K562 (cell line): ENCODE results near the gene TMEM19. TPM values are rescaled to one million over a fixed set of nuclear protein-coding genes. Genes with fewer than 3 reads are reported as not detected.
A peak's percentile ranks its signal among the peaks of the same experiment; 100 is the strongest.

Experiments
- ARID1B ChIP-seq: fragments of 450-650 bp; IDR thresholded peaks from 2 replicates; pipeline ENCODE4 v1.6.1; 2016; ENCODE audit warnings: antibody characterized with exemption, mild to moderate bottlenecking, inconsistent platforms
- CBFA2T2 ChIP-seq: fragments of 450-650 bp; conservative IDR thresholded peaks from 2 replicates; pipeline ENCODE4 v1.6.1; 2017; ENCODE audit warnings: mild to moderate bottlenecking
- CBFA2T3 ChIP-seq: fragments of 450-650 bp; IDR thresholded peaks from 2 replicates; pipeline ENCODE4 v1.6.1; 2017
- CREM ChIP-seq: IDR thresholded peaks from 2 replicates; pipeline ENCODE4 v1.6.1; 2014; ENCODE audit warnings: antibody characterized with exemption, low read depth
- CTBP1 ChIP-seq: fragments of 450-650 bp; IDR thresholded peaks from 2 replicates; pipeline ENCODE4 v1.6.1; 2016; ENCODE audit warnings: borderline replicate concordance
- FOXA3 ChIP-seq, 2 experiments: fragments of 450-650 bp in 1 of 2; sonication (generic) in 1 of 2; formaldehyde crosslinking; IDR thresholded peaks in 1 of 2; conservative IDR thresholded peaks in 1 of 2; 2 replicates each; pipeline versions ENCODE4 v1.4.0 to v1.8.0; 2020 to 2022; ENCODE audit warnings: mild to moderate bottlenecking in 2 of 2, missing genetic modification reagents in 1 of 2
- MEIS2 ChIP-seq: fragments of 450-650 bp; IDR thresholded peaks from 2 replicates; pipeline ENCODE4 v1.6.1; 2014; ENCODE audit warnings: mild to moderate bottlenecking; ENCODE audit not compliant: partially characterized antibody
- MTA1 ChIP-seq: fragments of 450-650 bp; IDR thresholded peaks from 2 replicates; pipeline ENCODE4 v1.6.1; 2017; ENCODE audit warnings: borderline replicate concordance
- MYNN ChIP-seq, 2 experiments: sonication (generic); formaldehyde crosslinking in 1 of 2; IDR thresholded peaks; 2 replicates each; pipeline versions ENCODE4 v1.5.0 to v1.6.1; 2016 to 2020; ENCODE audit warnings: antibody characterized with exemption in 1 of 2, missing genetic modification reagents in 1 of 2
- NFIC ChIP-seq: fragments of 450-650 bp; IDR thresholded peaks from 2 replicates; pipeline ENCODE4 v1.6.1; 2017; ENCODE audit warnings: mild to moderate bottlenecking, inconsistent platforms
- PKNOX1 ChIP-seq: fragments of 450-650 bp; IDR thresholded peaks from 2 replicates; pipeline ENCODE4 v1.6.1; 2016
- SOX6 ChIP-seq: fragments of 450-650 bp; IDR thresholded peaks from 2 replicates; pipeline ENCODE4 v1.6.1; 2014; ENCODE audit warnings: mild to moderate bottlenecking
- TAL1 ChIP-seq: fragments of 450-650 bp; IDR thresholded peaks from 2 replicates; pipeline ENCODE4 v1.6.1; 2016; ENCODE audit warnings: mild to moderate bottlenecking
- TCF3 ChIP-seq: sonication (generic); formaldehyde crosslinking; IDR thresholded peaks from 2 replicates; pipeline ENCODE4 v1.4.0; 2020; ENCODE audit warnings: mild to moderate bottlenecking, missing genetic modification reagents
- TEAD4 ChIP-seq, 2 experiments: sonication (generic) in 1 of 2; formaldehyde crosslinking in 1 of 2; IDR thresholded peaks; 2 replicates each; pipeline versions ENCODE4 v1.6.1 to v1.8.0; 2012 to 2022; ENCODE audit warnings: borderline replicate concordance in 1 of 2, inconsistent platforms in 1 of 2, low read length in 1 of 2, mild to moderate bottlenecking in 1 of 2, missing genetic modification reagents in 1 of 2
- polyA plus RNA-seq, 8 experiments: library from polyadenylated mRNA; depleted of rRNA in 4 of 8; stranded (reverse) in 5 of 8; unstranded in 3 of 8; fragments of >200 nt; fragmentation: Nextera tagmentation in 2 of 8; fragmentation: Illumina TruSeq in 1 of 8; extraction: Ambion mirVana in 2 of 8; extraction: Trizol in 1 of 8; gene quantifications; 2 replicates each; pipeline versions ENCODE4 v1.2.1 to v1.2.3, GENCODE V29; 2011 to 2014; ENCODE audit warnings: inconsistent platforms in 1 of 8, missing spikeins in 1 of 8
- total RNA-seq, 7 experiments: library from RNA; depleted of rRNA in 6 of 7; stranded (reverse); fragments of >200 nt in 6 of 7; fragmentation: Illumina TruSeq in 2 of 7; extraction: Trizol in 2 of 7; gene quantifications; 2 replicates each; pipeline versions ENCODE4 v1.2.1 to v1.2.3, GENCODE V29; 2011 to 2021; ENCODE audit warnings: low replicate concordance in 1 of 7
- TF ChIP-seq, protein P1 (sequence below): sonication (generic); IDR thresholded peaks from 2 replicates; pipeline ENCODE4 v1.6.1; 2016
- TF ChIP-seq, protein P2 (sequence below): fragments of 250-450 bp; sonication (Bioruptor Pico); IDR thresholded peaks from 2 replicates; pipeline ENCODE4 v1.5.0; 2021
- TF ChIP-seq, protein P3 (sequence below): fragments of 450-650 bp; IDR thresholded peaks from 2 replicates; pipeline ENCODE4 v1.6.1; 2016; ENCODE audit warnings: antibody characterized with exemption
- TF ChIP-seq, protein P4 (sequence below): fragments of 450-650 bp; IDR thresholded peaks from 2 replicates; pipeline ENCODE4 v1.6.1; 2017; ENCODE audit warnings: antibody characterized with exemption, mild to moderate bottlenecking
- TF ChIP-seq, protein P5 (sequence below): IDR thresholded peaks from 3 replicates; pipeline ENCODE4 v1.6.1; 2011; ENCODE audit warnings: borderline replicate concordance, mild to moderate bottlenecking; ENCODE audit not compliant: insufficient read length, insufficient read depth

TMEM19 gene
- total and polyA plus RNA-seq, 9 of the 15 experiments (the other 6 are each of a cell fraction or from before 2014, with no cell fraction given) = 8.2 to 24.2 (median 17.2) TPM

DNA sequence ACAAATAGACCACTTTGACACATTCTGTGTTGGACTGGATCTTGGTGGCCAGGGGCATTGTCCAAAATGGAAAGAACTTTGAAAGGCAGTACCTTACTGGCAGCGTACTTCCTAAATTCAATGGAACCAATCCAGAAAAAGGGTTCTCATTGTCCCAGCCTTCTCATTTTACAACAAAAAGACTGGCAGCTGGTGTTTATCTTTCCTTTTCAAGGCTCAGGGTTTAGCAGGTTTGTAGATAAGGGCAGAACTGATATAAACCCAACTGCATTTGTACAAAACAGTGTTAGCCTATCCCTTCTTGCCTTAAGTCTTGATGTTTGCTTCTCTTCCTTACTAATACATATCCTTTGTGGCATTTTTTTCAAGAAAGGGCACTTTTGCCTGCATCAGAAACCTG is 14.1 kb upstream of the TMEM19 start (continued):
- TF ChIP-seq TCF3 (CRISPR knock-in tag) (peak; percentile 72), NFIC (peak; percentile 70), CTBP1 (peak; percentile 45; the same call in 1 of the 2 replicates), MEIS2 (peak; percentile 37), MTA1 (0 out of 2 replicates have a peak, but pooled peaks have one; percentile 21), CBFA2T2 (peak; percentile 78), PKNOX1 (peak; percentile 84), TAL1 (peak; percentile 74), FOXA3 (CRISPR knock-in tag; conservative IDR thresholded peaks at IDR 0.05 in 1 of 2, IDR thresholded peaks at IDR 0.05 in 1 of 2) (peak in 1 of 2 experiments; percentile 63; a peak in 2 of 4 replicates), CBFA2T3 (peak; percentile 87), CREM (peak; percentile 10; the same call in 1 of the 2 replicates), SOX6 (peak; percentile 96), TEAD4 (IDR thresholded peaks at IDR 0.05; ENCODE audit: low read length) (peak; percentile 78), TEAD4 (CRISPR knock-in tag; IDR thresholded peaks at IDR 0.05; ENCODE audit: borderline replicate concordance) (no peak), MYNN (IDR thresholded peaks at IDR 0.05) (0 out of 2 replicates have a peak, but pooled peaks have one; percentile 23), MYNN (CRISPR knock-in tag; IDR thresholded peaks at IDR 0.05) (no peak), ARID1B (peak; percentile 89)
- TF ChIP-seq, protein P1, sequence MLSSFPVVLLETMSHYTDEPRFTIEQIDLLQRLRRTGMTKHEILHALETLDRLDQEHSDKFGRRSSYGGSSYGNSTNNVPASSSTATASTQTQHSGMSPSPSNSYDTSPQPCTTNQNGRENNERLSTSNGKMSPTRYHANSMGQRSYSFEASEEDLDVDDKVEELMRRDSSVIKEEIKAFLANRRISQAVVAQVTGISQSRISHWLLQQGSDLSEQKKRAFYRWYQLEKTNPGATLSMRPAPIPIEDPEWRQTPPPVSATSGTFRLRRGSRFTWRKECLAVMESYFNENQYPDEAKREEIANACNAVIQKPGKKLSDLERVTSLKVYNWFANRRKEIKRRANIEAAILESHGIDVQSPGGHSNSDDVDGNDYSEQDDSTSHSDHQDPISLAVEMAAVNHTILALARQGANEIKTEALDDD = peak; percentile 46; the same call in 1 of the 2 replicates
- TF ChIP-seq, protein P2, sequence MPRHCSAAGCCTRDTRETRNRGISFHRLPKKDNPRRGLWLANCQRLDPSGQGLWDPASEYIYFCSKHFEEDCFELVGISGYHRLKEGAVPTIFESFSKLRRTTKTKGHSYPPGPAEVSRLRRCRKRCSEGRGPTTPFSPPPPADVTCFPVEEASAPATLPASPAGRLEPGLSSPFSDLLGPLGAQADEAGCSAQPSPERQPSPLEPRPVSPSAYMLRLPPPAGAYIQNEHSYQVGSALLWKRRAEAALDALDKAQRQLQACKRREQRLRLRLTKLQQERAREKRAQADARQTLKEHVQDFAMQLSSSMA = no peak
- TF ChIP-seq, protein P3, sequence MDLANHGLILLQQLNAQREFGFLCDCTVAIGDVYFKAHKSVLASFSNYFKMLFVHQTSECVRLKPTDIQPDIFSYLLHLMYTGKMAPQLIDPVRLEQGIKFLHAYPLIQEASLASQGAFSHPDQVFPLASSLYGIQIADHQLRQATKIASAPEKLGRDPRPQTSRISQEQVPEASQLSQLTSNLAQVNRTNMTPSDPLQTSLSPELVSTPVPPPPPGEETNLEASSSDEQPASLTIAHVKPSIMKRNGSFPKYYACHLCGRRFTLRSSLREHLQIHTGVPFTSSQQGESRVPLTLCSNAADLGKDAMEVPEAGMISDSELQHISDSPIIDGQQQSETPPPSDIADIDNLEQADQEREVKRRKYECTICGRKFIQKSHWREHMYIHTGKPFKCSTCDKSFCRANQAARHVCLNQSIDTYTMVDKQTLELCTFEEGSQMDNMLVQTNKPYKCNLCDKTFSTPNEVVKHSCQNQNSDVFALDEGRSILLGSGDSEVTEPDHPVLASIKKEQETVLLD = no peak
- TF ChIP-seq, protein P4, sequence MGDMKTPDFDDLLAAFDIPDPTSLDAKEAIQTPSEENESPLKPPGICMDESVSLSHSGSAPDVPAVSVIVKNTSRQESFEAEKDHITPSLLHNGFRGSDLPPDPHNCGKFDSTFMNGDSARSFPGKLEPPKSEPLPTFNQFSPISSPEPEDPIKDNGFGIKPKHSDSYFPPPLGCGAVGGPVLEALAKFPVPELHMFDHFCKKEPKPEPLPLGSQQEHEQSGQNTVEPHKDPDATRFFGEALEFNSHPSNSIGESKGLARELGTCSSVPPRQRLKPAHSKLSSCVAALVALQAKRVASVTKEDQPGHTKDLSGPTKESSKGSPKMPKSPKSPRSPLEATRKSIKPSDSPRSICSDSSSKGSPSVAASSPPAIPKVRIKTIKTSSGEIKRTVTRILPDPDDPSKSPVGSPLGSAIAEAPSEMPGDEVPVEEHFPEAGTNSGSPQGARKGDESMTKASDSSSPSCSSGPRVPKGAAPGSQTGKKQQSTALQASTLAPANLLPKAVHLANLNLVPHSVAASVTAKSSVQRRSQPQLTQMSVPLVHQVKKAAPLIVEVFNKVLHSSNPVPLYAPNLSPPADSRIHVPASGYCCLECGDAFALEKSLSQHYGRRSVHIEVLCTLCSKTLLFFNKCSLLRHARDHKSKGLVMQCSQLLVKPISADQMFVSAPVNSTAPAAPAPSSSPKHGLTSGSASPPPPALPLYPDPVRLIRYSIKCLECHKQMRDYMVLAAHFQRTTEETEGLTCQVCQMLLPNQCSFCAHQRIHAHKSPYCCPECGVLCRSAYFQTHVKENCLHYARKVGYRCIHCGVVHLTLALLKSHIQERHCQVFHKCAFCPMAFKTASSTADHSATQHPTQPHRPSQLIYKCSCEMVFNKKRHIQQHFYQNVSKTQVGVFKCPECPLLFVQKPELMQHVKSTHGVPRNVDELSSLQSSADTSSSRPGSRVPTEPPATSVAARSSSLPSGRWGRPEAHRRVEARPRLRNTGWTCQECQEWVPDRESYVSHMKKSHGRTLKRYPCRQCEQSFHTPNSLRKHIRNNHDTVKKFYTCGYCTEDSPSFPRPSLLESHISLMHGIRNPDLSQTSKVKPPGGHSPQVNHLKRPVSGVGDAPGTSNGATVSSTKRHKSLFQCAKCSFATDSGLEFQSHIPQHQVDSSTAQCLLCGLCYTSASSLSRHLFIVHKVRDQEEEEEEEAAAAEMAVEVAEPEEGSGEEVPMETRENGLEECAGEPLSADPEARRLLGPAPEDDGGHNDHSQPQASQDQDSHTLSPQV = peak; percentile 47
- TF ChIP-seq, protein P5, sequence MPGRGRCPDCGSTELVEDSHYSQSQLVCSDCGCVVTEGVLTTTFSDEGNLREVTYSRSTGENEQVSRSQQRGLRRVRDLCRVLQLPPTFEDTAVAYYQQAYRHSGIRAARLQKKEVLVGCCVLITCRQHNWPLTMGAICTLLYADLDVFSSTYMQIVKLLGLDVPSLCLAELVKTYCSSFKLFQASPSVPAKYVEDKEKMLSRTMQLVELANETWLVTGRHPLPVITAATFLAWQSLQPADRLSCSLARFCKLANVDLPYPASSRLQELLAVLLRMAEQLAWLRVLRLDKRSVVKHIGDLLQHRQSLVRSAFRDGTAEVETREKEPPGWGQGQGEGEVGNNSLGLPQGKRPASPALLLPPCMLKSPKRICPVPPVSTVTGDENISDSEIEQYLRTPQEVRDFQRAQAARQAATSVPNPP = no peak
